IMR-90 (cell line): Measurements from ENCODE around the gene AMZ2.
"Not testable (repeated sequence)": the region's sequence is repeated elsewhere in the genome, so short reads cannot be mapped to it uniquely, and the experiment has no call there.

Source experiments
- CEBPB ChIP-seq: IDR thresholded peaks from 2 replicates; pipeline ENCODE4 v1.6.1; 2012; ENCODE audit warnings: low read depth, low read length, improper control_type of control experiment
- CTCF ChIP-seq: conservative IDR thresholded peaks from 2 replicates; pipeline ENCODE4 v1.5.1; 2012; ENCODE audit warnings: mild to moderate bottlenecking, low read depth, low read length, improper control_type of control experiment
- MXI1 ChIP-seq: IDR thresholded peaks from 2 replicates; pipeline ENCODE4 v1.6.1; 2012; ENCODE audit warnings: low read depth, mild to moderate bottlenecking, low read length, moderate library complexity, borderline replicate concordance
- POLR2A ChIP-seq: IDR thresholded peaks from 2 replicates; pipeline ENCODE4 v1.6.1; 2012; ENCODE audit warnings: mild to moderate bottlenecking, low read depth, low read length
- RCOR1 ChIP-seq: IDR thresholded peaks from 2 replicates; pipeline ENCODE4 v1.6.1; 2012; ENCODE audit warnings: mild to moderate bottlenecking, low read length, improper control_type of control experiment; ENCODE audit not compliant: insufficient replicate concordance
- SMC3 ChIP-seq: fragments of 150-350 bp; IDR thresholded peaks from 2 replicates; pipeline ENCODE4 v1.6.1; 2016; ENCODE audit warnings: low read depth, mild to moderate bottlenecking, antibody characterized with exemption, low read length, moderate library complexity

GRCh38 chr17:68276339-68276738, 28.5 kb downstream of the AMZ2 start:
- not testable (repeated sequence) for TF ChIP-seq CTCF, POLR2A, CEBPB, SMC3, RCOR1, MXI1
